Dedifferentiated amniotic fluid mesenchymal stem cell (primary cell): ENCODE results near the gene VCP.
"Not testable (repeated sequence)": the region's sequence is repeated elsewhere in the genome, so short reads cannot be mapped to it uniquely, and the experiment has no call there.

Experiments
- DNase-seq: peaks from one replicate; pipeline ENCODE4 v3.0.0-alpha.2; 2016; ENCODE audit errors: extremely low spot score

The VCP gene

DNA sequence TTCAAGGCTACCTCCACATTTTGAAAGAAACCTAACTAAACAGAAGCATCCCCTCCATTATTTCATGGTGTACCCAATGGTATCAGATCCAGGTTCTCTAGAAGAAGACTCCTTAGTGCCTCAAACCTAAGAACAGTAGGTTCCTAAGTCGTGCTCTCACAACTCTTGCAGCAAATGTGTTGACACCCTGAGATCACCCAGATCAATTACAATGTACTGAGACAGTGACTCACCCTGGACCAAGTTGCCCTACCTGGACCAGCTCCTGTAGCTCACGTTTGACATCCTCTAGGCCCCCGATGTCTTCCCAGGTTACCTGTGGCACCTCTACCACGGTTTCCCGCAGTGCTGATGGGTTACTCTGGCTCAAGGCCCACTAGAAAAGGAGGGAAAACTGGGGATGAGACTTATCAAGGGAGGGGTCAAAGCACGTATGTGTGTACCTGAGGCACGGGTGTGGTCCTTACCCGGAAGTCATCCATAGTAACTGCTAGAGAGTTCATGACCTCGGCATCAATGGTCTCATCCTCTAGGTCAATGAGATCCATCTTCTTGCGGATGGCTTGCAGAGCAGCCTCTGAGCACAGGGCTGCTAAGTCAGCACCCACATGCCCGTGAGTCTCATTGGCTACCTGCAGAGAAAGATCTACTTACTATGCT, 11.7 kb downstream of the VCP start:
- no peak for DNase-seq

- DNase-seq = no peak
These were observed 13.0 kb downstream of the VCP start for GRCh38 chr9:35059438-35059837.

DNA sequence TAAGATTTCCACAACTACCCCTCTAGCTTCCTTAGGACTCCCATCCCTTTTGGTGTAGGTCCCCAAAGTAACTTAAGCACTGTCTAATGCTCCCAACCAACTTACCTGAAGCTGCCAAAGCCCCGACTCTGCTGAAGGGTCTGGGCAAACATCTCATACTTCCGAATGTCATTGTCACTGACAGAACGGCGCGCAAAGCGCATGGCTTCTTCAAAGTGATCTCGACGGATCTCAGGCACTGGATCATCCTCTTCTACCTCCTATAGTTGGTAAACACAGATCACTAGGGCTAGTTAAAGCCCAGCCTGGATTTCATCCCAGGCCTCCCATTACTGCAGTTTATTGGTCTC, 15.2 kb downstream of the VCP start:
- no peak for DNase-seq

DNA sequence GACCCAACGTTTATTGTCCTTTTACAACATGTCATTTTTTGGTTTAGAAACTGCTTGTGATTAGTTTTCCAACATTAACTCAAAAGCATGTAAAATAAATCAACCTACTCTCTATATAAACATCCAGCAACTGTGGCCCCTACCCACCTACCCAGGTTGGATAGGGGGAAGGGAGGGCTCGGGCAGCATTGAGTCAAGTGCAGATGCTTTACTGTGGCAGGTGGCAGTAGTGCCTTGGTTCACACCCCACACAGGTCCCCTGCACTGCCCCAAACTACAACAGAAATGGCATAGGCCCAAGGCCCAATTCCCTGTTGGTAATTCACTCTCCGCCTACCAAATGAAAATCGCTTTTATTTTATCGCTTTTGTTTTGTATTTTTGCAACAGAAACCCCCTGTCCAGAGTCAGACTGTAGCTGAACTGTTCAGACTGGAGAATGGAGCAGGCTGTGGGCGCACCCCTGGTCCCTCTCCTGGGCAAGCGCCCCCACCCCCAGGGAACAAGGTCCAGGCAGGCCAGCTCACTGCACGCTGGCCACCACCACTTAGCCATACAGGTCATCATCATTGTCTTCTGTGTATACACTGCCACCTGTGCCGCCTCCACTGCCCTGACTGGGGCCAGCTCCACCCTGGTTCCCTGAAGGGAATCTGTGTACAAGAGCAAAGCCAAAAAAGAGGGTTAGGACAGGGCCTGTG, 15.7 kb downstream of the VCP start:
- DNase-seq = no peak

DNA sequence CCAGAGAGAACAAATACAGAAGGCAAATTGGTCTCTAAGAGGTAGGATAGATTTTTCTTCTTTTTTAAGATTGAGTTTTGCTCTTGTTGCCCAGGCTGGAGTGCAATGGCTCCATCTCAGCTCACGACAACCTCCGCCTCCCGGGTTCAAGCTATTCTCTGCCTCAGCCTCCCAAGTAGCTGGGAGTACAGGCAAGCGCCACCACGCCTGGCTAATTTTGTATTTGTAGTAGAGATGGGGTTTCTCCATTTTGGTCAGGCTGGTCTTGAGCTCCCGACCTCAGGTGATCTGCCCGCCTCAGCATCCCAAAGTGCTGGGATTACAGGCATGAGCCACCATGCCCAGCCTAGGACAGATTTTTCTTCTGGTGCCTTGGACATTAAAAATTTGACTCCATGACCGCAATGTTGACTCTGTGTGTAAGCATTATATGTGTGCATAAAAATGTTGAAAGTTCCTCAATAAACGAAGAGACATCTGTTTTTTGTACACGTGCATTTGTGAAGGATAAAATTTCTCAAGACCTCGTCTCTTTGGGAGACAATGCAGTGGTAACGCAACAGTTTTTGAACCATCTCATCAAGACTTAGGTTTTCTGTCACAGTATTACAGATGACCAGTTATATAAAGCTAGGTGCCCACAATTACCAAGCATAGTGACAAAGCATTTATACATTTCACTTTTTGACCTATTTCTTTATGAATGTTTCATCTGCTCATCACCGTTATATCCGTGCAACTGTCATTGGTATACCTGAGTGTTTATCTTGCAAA, 17.4 kb downstream of the VCP start:
- no peak for DNase-seq

DNA sequence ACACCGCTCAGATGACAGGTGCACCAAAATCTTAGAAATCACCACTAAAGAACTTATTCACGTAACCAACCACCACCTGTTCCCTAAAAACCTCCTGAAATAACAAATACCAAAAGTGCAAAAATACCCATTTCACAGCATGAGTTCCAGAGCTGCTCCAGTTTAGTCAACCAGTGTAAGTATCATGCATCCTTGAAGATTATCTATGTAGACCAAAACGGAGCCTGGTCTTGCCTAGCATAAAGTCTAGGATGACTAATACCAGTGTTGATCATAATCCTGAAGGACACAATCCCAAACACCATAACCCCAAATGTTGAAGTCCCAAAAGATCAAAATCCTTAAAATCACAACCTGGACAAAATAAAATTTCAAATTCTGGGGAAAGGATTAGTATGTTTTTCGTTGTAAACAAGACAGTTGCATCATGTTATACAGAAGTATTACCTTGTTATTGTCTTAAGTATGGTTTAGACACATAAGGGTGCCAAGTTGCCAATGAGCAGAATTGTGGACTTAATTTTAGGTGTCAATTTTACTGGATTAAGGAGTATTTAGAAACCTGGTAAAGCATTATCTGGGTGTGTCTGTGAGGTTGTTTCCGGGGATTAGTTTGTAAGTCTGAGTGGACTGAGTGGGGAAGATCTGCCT, 18.1 kb downstream of the VCP start:
- no peak for DNase-seq

- no peak for DNase-seq
These were observed 21.1 kb downstream of the VCP start for GRCh38 chr9:35051069-35051967.

- no peak for DNase-seq
These were observed 23.9 kb downstream of the VCP start for GRCh38 chr9:35048511-35048910.

- no peak for DNase-seq
These were observed 28.4 kb downstream of the VCP start for GRCh38 chr9:35044071-35044470.

DNA sequence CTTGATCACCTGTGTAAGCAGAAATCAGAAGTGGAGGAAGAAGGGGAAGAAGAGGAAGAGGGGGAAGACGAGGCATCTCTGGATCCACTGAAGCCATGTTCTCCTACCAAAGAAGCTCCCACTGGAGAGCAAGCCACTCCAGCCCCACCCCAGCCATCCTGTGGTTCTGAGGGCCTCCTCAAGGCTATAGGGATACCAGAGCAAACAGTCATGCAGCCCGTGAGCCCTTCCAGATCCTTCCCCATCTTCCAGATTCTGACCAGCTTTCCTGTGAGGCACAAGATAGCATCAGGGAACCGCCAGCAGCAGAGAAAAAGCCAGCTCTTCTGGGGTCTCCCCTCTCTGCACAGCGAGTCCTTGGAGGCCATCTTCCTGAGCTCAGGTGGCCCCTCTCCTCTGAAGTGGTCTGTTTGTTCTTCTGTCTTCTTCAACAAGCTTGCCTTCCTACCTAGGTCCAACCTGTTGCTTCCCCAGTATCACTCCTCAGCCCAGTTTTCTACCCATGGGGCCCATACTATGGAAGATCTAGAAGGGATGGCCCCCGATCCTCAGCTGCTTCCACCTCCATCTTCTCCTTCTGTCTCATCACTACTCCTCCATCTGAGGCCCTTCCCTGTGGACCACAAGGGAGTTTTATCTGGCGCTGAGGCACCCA, 29.4 kb downstream of the VCP start:
- no peak for DNase-seq

DNA sequence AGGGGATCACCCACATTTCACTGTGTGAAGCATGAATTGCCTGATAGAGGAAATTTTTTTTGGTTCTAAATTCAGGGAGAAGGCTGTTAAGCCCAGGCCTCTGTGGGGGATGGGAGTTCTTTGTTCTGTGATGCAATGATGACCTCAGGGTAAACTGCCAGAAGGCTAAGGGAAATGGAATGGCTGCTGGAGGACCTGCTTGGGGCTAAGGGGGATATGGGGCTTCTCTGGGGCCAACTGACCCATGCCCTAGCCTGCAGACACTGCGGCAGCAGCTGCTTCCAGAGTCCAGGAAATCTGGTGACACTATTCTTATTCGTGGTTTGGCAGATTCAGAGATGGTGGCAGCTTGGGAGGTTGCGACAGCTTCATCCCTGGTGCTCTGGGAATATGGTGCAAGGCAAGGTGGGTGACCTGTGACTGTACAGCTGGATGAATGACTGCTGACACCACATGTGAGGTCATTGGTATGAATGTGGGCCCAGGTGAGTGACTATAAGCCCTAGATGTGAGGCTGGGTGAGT, 30.3 kb downstream of the VCP start:
- DNase-seq = no peak

- no peak for DNase-seq
These were observed 36.3 kb downstream of the VCP start for GRCh38 chr9:35035851-35036701.

GRCh38 chr9:35033101-35033500, 39.3 kb downstream of the VCP start:
- DNase-seq = no peak

GRCh38 chr9:35029852-35030251, 42.6 kb downstream of the VCP start:
- no peak for DNase-seq

DNA sequence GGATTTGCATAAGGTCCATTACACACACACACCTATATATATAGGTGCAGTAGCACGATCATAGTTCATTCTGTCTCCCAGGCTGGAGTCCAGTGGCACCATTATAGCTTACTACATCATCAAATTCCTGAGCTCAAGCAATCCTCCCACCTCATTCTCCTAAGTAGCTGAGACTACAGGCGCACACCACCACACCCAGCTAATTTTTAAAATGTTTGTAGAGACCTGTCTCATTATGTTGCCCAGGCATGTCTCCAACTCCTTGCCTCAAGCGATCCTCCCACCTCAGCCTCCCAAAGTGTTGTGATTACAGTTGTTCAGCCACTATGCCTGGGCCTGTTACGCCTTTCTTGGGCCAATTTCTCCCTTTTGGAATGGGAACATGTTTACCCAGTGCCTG, 43.2 kb downstream of the VCP start:
- DNase-seq = no peak

DNA sequence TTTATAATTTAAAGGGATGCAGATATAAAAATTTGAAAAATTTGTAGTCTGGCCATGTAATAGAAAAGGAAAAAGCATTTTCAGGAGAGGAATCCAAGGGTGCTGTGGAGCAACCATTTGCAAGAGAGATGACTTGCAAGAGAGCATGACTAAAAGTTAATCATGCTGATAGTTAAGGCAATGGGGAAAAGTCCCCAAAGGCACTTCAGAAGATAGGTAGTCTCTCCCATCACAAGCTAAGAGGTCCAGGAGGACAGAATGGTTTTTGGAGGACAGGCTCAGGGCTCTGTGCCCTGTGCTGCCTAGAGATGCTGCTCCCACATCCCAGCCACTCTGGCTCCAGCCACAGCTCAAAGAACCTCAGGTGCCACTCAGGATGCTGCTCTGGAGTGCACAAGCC, 44.1 kb downstream of the VCP start:
- no peak for DNase-seq

- DNase-seq = no peak
These were observed 44.6 kb downstream of the VCP start for GRCh38 chr9:35027860-35028259.

DNA sequence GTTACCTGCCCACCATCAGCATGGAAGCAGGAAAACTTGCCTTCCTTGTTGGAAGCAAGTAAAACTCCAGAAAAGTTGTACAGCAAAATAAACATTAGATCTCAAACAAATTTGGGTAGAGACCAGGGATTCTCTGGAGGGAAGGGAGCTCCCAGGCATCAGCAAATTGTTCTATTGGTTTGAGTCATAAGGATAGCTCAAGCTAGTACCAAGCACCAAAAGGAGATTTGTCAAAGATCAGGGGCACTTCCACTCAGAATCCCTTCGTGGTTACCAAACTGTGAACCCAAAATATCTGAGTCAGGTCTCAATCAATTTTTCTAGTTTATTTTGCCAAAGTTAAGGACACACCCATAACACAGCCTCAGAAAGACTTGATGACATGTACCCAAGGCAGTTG, 45.1 kb downstream of the VCP start:
- DNase-seq = no peak

DNA sequence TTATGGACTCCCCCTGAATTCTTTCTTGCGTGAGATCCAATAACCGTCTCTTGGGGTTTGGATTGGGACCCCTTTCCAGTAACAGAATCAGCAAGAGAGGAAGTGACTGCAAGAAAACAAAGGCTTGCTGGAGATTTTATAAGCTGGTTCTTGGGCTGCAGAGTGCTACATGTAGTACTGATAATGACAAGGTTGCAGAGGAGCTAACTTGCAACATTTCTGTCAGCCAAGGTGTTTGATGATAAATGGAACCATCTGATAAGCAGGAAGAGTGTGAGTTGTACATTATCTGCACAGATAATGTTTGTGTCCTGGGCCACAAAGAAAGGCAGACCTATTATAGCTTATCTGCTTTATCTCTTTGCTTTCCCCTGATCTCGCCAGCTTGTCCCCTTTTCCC, 45.8 kb downstream of the VCP start:
- no peak for DNase-seq

- DNase-seq = not testable (repeated sequence)
These were observed 49.0 kb downstream of the VCP start for GRCh38 chr9:35023443-35023842.
